GM21619 (cell line): Measurements from ENCODE around the gene ACVR1B.
A peak's percentile ranks its signal among the peaks of the same experiment; 100 is the strongest.

Source experiments
- ATAC-seq: cut with Tn5 transposase; IDR thresholded peaks from one replicate; pipeline ENCODE4 v1.9.1; 2021; ENCODE audit not compliant: unreplicated experiment

ACVR1B gene

DNA sequence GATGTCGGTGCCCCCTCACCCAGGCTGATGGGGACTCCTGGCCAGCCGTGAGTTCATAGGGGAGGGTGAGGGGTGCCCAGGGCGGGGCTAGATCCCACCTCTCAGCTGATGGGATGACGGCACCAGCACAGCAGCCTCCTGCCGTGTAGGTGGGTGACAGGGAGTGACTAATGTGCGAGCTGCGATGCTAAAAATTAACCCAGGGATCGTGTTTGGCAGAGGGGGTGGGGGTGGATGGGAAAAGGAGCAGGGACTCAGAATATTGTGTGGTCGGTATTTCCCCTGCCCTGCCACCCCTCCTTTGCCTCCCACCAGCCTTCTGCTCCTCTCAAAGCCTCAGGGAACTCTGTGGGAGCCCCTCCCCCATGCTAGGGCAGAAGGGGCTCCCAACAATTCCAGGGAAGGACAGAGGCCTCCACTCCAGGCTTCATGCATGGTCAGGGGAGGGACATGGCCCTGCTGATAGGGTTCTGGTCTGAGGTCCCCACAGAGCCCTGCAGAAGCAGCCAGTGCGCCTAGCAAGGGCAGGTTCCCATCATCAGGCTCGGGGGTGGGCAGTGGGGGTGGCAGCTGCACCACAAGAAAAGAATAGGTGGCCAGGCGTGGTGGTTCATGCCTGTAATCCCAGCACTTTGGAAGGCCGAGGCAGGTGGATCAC, 67.7 kb downstream of the ACVR1B start:
- no peak for ATAC-seq

DNA sequence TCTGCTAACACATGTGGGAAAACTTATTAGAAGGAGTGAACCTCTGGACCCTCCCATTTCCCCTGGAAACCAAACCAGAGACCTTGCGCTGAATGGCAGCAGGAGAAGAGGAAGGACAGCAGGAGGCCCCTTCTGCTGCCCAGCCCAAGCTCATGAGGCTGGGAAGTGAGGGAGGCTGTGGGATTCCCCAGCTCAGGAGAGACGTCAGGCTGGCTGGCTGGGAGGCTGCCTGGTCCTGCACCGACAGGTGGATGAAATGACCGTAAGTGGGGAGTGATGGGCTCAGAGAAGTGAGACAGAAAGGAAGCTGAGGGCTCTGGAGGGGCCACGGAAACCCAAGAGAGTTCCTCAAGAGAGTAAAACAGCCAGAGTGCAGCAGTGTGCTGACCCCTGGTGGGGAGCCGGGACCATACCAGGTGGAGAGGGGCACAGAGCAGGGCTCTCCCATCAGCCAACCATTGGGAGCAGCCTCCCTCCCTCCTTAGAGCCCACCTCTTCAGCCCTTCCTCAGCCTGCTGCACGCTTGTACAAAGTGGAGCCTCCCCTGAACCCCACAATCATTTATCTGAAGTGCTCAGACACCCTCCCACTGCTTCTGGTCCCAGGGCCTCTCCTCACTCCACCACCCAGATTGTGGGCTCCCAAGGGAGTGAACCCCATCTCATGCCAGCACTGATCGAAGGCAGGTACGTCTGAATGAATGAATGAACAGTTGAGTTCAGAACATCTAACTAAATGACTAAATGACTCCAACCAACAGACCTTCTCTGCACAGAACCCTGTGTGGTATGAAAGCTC, 69.2 kb downstream of the ACVR1B start:
- ATAC-seq, result no peak

DNA sequence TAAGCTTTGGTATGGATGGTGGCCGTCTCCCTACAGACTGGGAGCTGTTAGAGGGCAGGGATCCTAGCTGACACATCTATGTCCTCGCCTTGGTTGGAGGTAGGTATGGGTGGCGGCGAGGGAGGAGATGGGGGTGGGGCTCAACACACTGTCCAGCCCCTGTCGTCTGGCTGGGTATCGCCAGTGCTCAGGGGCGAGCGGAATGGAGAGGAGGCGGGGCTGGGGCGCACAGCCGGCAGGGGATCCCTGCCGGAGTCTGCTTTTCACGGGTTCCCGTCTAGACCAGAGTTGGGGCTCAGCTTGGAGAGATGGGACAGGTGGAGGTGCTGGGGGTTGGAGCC, 71.3 kb downstream of the ACVR1B start:
- ATAC-seq, result peak; percentile 7

DNA sequence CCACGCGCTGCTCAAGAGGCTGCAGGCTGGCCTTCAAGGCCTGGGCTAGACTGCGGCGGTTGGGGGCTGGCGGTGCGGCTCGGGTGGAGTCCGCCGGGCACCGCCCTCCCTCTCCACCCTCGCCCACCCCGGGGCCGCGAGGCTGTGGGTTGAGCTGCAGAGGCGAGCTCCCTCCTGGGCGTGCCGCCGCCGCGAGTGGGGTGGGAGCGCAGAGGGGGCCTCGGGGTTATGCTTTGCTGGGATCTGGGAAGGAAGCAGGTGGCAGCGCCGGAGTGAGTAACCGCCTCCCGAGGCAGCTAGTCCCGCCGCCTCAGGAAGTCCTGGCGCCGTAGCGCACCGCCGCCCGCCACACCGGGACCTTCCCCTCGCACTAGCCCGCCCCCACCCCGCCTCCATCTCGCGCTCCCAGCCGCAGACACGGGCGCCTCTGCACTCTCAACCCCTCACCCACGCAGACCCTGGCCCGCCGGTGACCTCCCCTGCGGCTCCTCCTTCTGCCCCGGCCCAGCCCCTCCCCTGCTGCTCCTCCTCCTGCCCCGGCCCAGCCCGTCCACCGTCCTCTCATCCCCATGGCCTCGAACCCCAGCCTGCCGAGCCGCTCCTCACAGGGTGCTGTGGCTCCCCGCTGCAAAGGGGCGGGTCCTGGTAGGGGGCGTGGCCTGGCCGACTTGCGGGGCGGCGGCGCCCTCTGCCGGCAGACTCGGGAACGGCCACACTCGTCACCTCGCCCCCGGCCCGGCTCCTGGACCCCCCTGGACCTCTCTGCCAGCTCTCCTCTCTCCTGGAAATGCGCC, 71.9 kb downstream of the ACVR1B start:
- peak; percentile 39 for ATAC-seq

DNA sequence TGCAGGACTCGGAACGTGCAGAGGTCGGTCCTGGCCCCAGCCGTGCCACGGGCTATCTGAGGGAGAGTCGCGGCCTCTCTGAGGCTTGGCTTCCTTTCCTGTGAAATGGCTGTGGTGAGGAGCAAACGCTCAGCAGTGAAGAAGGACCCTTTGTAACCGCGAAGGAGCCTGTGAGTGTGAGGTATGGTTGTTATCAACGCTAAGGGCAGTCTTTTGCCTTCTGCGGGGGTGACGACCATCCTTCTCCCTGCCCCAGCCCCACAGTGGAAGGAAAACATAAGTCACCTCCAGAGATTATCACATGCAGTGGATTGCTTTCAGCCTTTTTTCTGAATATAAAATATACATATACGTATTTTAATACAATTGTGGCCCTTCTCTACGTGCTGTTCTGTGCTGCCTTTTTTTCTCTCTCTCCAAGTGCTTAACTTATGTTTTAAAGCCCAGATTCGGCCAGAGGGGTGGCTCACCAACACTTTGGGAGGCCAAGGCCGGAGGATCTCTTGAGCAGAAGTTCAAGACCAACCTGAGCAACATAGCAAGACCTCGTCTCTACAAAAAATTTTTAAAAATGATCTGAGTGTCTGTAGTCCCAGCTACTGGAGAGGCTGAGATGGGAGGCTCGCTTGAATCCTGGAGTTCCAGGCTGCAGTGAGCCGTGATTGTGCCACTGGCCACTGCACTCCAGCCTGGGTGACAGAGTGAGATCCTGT, 72.6 kb downstream of the ACVR1B start:
- ATAC-seq, result no peak

DNA sequence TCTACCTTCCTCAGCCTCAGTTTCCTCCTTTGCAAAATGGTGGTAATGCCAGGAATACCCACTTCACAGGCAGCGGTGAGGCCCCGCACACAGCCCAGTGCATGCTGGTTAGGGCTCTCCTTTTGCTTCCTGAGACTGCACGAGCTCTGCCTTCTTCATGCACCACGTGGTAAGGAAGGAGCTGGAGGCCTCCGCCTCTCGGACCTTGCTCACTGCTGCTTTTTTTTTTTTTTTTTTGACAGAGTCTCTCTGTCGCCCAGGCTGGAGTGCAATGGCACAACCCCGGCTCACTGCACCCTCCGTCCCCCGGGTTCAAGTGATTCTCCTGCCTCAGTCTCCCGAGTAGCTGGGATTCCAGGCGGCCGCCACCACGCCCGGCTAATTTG, 73.3 kb downstream of the ACVR1B start:
- ATAC-seq, result no peak

DNA sequence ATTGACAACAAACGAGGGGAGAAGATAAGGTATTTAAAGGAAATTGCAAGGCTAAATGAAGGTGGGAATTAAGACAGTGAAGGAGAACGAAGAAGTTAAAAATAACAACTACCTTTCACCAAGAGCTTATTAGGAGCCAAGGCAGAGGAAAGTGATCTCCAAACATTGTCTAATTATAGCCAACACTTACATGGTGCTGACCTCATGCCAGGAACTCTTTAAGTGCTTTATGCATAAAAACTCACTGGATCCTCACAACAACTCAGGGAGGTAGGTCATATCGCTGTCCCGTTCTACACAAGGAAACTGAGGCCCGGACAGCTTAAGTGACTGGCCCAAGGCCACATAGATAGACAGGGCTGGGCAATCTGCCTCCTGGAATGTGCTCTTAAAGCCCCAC, 74.8 kb downstream of the ACVR1B start:
- no peak for ATAC-seq

DNA sequence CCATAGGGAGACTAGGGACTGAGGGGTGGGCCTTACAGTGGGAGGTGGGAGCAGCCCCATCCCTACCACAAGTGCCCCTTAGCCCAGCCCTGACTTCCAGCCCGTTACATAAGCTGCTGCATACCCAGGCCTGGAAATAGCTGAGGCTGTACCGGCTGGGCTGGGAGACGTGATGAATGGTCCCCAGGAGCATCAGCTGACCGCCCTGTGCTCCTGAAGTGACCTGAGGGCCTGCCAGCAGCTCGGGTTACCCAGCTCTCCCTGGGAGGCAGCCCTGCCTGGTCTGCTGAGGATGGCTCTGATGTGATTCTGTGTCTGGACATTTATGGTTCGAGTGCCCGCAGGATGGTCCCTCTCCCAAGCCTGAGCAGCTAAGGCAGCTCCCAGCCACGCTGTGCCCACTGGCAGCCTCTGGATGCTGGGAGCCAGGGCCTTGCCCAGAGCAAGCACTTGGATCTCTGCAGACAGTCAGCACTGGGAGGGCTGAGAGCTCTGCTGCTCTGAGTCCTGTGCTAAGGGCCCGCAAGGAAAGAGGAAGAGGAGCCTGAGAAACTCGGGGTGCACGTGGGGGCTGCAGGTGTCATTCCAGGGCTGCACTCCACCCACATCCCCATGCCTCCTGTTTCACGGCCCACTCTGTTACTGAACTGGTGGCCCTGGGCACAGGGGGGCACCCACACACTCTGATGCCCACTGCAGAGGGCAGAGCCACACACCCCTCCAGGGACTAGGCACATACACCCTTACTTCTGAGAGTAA, 75.8 kb downstream of the ACVR1B start:
- ATAC-seq, result no peak

DNA sequence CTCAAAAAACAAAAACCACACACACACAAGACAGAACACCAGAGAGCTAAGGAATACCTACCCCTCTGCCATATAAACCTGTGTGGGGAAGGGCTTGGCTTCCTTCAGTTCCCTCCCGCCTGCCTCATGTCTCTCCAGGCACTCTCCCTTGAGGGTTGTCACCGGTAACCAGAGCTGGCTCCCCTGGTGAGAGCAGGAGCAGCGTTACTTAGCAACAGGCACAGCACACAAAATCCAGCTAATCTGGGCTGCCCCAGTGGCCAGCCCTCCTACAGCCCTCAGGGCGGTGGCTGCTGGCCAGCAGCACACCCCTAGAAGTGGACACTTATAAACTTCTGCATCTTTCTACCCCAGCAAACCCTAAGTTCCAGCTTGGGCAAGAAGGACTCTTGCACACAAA, 78.2 kb downstream of the ACVR1B start:
- ATAC-seq, result no peak

DNA sequence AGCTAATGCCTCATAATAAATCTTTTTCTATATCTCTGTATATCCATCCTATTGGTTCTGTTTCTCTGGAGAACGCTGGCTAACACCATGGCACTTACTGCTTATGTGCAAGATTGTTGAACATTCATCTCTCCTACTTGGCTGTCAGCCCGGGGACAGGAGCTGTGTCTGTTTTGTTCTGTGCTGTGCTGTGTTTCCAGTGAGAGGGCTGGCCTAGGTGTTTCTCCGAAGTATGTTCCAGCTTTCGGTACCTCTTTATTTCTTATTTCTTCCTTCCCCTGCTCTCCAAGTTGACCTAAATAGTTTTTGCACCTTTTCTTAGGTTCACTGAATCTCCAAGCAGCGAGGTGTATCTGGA, 80.9 kb downstream of the ACVR1B start:
- ATAC-seq, result no peak

DNA sequence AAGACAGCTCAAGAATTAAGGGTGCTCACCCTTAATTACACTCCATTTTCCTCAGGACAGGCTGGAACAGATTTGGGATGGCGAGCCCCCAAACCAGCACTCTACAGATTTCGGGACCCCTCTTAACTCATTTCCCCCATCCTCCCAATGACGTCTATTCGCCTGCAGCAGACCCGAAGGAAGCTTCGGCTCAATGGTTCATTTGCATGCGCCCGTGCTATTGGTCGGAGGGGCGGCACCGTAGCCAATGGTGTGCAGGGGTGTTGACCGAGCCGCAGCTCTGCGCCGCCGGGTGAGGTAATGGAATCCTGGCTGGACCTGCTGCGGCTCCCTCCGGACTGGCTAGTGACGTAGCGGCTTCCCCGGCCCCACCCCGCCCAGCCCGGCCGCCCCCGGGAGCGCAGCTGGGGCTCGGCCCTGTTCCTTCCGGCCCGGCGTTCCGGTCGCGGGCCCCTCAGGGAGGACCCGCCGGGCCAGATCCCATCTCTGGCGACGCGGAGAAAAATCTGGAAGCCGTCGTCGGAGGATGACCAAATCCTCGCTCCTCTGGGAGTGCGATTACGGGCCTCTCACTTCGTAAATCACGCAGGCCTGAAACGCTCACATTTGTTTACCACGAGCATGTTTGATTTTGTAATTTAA, 81.4 kb downstream of the ACVR1B start:
- ATAC-seq, result peak; percentile 82

DNA sequence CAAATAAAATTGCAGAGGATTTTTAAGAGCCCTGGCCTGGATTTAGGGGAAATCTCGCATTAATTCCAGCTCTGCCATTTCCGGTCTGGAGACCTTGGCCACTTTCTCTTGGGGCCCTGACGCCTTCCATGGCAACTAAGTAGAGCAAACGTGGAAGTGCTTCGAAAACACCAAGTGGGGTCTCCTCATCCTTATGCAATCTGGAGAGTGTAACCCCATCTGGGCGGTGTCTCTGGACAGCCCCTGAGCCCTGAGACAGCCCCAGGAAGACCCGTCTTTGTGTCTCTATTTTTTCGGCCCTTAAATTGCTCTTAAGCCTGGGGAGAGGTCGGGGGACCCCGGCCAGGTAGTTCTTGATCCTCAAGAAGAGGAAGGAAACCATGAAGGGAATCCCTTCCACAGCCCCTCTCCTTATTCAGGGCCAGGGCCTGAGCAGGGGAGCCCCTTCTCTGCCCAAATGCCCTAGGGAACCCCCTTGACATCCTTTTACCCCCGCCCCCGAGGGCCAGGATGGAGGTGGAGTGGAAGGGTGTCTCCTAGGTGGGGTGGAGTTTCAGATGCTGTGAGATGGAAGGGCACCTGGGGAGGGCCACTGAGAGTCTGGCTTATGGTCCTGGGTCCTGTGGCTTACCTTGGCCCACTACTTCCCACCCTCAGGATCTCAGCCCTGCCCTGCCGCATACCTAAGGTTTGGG, 82.1 kb downstream of the ACVR1B start:
- ATAC-seq, result no peak

DNA sequence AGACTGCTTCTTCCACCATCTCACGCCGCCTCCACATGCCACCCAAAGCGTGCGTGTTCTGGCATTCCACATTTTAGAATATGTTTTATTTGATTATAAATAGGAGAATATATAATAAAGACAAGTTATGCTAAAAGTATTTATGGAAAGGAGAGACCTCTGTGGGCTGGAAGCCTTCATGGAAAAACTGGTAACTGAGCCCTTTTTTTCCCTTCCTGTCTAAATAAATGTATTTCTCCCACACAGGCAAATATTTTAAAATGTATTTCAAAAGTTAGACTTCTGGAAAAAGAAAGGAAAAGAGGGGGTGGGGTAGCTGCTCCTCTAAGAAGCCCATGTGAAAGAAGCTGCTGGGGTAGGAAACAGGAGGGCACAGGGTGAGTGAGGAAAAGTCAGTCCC, 83.7 kb downstream of the ACVR1B start:
- ATAC-seq, result no peak

DNA sequence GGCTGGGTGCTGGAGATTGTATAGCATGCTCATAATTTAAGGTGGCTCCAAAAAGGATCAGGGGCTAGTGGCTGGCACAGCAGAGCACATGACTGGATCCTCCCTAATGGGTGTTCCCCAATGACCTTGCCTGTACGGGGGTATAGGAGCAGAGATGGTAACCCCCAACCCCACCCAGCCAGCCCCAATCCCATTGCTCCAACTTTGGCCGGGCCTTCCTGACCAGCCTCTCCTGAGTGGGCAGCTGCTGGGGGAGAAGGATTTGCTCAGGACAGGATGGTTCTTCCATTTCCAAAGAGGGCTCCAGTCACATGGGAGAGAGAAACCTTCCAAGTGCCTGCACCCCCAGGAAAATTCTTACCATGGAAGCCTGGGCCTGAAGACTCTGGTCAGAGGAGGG, 84.4 kb downstream of the ACVR1B start:
- ATAC-seq, result no peak

DNA sequence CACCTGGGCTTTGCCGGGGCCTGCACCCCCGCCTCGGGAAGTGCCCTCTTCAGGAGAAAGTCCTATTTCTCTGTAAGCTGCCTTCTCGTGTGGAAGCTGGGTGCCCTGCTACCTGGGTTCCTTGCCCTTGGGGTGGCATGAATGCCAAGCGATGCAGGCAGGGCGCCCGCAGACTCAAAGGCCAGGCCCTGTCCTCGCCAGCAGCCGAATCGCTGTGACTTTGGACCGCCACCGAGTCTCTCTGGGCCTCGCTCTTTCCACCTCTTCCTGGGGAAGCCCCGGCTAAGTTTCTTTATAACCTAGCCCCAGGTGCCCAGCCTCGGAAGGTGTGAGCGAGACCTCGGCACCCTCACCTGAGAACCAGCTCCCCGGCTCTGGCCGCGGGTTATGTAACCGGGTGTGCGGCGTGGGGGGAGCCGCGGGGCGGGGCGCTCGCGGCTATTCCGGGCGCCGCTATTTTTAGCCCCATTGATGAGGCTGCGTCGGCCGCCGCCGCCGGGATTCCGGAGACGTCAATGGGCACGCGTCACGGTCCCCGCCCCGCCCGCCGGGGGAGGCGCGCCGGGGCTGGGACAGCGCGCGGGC, 85.2 kb downstream of the ACVR1B start:
- peak; percentile 44 for ATAC-seq

DNA sequence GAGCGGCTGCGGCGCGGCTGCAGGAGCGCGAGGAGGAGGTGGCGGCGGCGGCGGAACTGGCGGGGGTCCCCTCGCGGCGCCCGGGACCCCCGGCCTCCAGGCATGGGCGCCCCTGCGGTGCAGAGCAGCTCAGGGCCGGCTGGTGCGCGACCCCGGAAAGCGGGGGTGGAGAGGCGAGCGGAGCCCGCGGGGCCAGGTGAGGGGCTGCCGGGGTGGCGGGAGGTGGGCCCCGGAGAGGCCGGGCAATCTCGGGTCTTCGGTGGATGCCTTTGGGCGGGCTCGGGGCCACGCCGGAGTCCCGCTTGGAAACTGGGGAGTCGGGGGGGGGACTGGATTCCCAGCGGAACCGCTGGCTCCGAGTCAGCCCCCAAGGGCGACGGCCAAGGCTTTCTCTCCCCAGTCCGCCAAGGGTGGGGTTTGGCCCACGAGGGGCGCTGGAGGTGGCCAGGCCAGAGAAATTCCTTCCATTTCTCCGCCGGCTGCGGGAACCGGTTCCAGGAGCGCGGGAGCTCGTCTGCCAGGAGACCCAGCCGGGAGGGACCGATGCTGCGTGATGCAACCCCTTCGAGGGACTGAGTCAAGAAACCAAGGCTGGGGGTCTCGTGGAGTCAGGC, 85.9 kb downstream of the ACVR1B start:
- ATAC-seq, result no peak

DNA sequence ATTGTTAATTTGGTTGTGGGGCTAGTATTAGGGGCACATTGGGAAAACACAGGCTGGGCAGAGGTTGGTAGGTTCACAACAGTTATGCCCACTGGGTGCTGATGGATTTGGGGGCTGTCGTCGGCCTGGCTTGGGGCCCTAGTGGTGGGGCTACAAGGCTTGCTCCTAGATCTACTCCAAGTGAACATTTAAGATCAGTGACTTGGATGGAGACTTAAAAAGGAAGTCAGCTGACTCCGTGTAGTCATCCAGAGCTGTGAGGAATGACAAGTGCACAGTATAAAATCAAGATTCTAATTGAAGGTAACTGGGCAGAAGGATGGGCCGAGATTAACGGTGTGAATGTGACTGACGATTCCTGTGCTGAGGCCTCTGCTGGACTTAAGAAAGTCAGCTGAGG, 86.9 kb downstream of the ACVR1B start:
- no peak for ATAC-seq

DNA sequence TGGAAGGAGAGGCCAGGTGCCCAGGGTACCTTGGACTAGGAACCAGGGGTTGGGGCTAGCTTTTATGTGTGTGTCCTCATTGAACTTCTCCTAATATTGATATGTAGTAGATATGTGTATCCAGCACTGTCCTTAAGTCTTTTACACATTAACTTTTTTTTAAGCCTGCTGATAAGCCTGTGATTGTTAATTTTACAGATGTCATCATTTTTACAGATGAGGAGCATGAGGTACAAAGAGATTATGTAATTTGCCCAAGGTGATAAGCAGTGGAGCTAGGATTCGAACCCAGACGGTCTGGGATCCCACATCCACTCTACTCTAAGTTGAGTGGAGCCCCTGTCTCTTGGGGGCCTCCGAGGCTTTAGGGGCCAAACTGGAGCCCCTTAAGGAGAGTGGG, 89.5 kb downstream of the ACVR1B start:
- ATAC-seq, result no peak

DNA sequence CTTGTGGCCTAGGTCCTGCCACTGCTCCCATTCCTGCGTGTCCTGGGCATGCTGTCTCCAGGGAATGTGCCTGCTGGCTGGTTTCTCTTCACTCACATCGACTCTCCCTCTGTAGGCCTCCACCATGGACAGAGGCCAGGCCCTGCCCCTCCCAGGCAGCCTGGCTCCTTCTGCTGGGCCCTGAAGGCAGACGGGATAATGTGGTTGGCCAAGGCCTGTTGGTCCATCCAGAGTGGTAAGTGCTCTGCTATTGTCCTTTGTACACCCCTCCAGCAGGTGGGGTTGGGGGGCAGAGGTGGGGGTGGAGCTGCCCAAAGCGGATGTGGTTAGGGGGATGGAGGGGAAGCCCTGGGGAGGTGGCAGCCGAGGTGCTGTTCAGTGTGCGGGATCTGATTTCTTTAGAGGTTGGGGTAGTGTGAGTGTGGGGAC, 90.2 kb downstream of the ACVR1B start:
- ATAC-seq, result no peak
